SIG-M5 treated with dmso at 0.1 percent for 504 hours (cell line): ENCODE results near the gene SLC4A4.

Source experiments
- DNase-seq: peaks from one replicate; lab custom pipeline; 2025; ENCODE audit not compliant: unreplicated experiment; lab: John Stamatoyannopoulos, UW

SLC4A4 gene

GRCh38 chr4:71533121-71533520, 194.3 kb downstream of the SLC4A4 start:
- no peak for DNase-seq

- DNase-seq: no peak
Measured at GRCh38 chr4:71537551-71538065, 198.8 kb downstream of the SLC4A4 start.

- DNase-seq: no peak
Measured at GRCh38 chr4:71538528-71538927, 199.7 kb downstream of the SLC4A4 start.

- no peak for DNase-seq
Measured at GRCh38 chr4:71540749-71541269, 202.0 kb downstream of the SLC4A4 start.

- no peak for DNase-seq
Measured at GRCh38 chr4:71541541-71541940, 202.7 kb downstream of the SLC4A4 start.

- no peak for DNase-seq
Measured at GRCh38 chr4:71545168-71545567, 206.3 kb downstream of the SLC4A4 start.

DNA sequence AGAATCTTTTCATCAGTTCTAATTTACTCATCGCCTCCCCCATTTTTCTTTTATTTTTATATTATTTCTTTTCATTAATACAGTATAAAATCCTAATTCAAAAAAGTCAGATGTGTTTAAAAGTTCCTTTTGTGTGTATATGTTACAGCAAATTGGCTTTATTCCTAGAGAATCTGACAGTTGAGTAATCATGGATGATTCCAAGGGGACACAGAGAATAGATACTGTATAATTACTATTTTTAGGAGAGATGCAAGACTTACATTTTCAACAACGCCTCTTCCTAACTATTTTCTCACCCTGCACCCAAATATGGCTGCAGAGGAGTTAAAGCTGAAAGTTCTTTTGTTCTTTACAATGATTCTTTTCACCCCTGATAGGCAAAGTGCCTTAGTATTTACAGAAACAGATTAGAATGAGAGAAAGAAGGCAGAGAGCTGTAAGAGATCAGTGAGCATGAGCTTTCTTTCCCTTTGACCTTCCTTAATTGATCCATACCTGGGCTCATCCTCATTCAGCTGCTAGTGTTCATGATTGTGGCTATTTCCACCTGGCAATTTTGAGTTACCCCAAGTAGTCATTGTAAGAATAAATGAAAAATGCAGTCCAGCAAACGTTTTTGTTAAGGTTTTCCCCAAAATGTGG, 210.8 kb downstream of the SLC4A4 start:
- DNase-seq: no peak

DNA sequence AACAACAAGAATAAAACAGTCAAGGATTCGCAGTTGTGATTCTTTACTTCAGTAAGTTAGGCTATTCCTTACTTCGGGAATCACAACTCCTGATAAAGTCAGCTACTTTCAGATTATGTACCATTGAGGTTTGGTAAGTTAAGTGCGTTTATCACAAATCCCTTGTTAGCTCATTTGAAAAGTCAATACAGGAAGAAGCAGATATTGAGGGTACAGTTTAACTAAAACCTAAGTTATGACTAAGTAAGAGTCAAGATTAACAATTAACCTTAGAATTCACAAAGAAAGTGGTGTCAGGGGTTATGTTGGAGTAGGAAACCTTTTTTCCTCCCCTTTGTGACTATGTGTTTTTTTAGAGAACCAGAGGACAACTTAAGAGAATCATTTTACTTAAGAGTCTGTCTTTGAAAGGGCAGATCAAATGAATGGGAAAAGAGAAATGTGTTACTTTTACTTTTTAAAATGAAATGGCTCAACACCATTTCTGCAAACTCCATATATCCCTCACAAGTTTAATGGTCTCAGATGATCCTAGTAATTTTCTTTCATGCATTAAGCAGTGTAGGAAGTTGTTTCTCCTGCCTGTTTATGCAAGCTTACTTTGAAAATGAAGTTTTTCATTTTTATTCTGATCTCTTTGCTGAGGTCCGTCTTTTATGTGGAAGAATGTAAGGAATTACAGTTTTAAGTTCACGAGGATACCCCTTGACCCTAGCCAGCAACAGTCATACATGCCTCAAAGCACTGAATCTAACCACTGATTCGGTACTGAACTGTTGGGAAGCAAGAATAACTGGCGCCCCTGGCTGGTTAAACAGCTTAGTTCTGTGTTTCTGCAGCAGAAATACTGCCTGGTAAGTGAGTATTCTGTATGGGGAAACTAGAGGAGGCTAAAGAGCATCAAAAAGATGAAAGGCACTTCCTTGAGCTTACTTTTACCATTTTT, 211.7 kb downstream of the SLC4A4 start:
- no peak for DNase-seq

- no peak for DNase-seq
Measured at GRCh38 chr4:71553605-71554004, 214.8 kb downstream of the SLC4A4 start.

GRCh38 chr4:71554025-71554424, 215.2 kb downstream of the SLC4A4 start:
- DNase-seq: no peak

- no peak for DNase-seq
Measured at GRCh38 chr4:71558248-71558647, 219.4 kb downstream of the SLC4A4 start.

DNA sequence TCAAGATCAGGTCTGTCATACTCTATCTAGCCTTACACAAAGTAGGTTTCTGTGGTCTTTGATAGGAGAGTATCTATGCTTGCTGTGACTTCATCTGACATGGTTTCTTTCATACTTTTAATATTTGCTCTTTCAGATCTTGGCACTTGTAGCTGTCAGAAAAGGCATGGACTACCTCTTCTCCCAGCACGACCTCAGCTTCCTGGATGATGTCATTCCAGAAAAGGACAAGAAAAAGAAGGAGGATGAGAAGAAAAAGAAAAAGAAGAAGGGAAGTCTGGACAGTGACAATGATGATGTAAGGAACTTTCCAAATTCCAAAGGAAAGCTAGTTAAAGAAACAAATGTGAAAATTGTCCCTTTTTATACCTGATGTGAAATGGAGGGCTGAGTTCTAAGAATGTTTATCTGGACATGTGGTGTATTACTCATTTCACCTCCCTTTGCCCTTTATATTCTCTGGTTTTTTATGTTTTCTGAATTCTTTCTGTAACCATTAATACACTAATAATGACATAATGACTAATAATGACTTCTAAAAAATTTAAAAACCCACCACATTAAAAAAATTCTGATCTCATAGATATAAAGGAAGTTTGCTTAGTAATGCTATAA, 221.2 kb downstream of the SLC4A4 start:
- no peak for DNase-seq

GRCh38 chr4:71564775-71565174, 226.0 kb downstream of the SLC4A4 start:
- DNase-seq: no peak

DNA sequence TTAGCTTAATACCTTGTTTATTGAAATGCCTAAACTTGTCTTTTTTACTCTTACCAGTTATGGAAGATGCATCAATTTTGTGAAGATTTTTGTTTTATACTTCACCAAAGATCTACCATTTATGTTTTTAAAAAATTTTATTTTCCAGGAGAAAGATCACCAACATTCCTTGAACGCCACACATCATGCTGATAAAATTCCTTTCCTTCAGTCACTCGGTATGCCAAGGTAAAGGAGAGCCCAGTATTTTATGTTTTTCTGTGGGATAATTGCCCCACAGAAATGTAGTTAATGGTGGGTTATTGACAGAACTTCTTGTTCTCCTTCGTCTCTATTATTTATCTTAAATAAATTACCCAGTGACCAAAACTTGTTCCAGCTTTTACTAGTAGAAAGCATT, 228.0 kb downstream of the SLC4A4 start:
- DNase-seq: no peak

GRCh38 chr4:71568131-71568530, 229.3 kb downstream of the SLC4A4 start:
- DNase-seq: no peak

DNA sequence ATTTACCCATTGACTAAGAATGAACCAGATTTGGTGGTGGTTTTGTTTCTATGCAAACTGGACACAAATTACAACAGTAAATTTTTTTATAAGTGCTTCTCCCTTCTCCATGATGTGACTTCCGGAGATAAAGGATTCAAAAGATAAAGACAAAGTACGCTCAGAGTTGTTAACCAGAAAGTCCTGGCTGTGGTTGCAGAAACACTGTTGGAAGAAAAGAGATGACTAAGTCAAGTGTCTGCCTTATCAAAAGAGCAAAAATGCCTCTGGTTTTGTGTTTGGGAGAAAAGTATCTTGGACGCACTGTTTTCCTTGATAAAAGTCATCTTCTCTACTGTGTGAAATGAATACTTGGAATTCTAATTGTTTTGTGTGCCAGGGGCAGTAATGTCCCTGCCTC, 231.7 kb downstream of the SLC4A4 start:
- no peak for DNase-seq

- DNase-seq: no peak
Measured at GRCh38 chr4:71571346-71571745, 232.5 kb downstream of the SLC4A4 start.

- DNase-seq: no peak
Measured at GRCh38 chr4:71583971-71584370, 245.2 kb downstream of the SLC4A4 start.

- no peak for DNase-seq
Measured at GRCh38 chr4:71584585-71584984, 245.8 kb downstream of the SLC4A4 start.

DNA sequence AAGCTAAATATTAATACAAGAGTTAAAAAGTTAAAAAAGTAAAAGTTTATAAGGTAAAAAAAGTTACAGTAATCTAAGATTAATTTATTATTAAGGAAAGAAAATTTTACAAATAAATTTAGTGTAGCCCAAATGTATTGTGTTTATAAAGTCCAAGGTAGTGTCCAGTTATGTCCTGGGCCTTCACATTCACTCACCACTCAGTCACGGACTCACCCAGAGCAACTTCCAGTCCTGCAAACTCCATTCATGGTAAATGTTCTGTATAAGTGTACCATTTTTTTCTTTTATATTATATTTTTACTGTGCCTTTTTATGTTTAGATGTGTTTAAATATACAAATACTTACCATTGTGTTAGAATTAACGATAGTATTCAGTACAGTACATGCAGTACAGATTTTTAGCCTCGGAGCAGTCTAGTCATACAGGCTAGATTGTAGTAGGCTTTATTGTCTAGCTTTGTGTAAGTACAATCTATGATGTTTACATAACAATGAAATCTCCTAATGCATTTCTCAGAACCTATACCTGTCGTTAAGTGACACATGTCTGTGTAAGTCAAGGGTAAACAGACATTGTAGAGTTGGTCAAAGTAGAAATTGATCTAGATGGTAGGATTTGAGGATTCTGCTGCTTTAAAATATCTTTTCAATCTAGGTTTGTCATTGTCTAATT, 247.4 kb downstream of the SLC4A4 start:
- no peak for DNase-seq

DNA sequence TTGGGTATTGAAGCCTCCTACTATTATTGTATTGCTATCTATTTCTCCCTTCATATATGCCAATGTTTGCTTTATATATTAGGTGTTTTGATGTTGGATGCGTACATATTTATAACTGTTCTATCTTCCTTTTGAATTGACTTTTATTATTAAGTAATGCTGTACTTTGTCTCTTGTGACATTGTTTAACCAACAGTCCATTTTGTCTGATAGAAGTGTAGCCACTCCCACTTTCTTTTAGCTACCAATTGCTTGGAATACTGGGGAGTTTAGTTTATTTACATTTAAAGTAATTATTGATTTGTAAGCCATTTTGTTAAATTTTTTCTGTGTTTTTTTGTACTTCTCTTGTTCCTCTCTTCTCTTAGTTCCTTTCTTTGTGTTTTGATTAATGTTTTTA, 249.2 kb downstream of the SLC4A4 start:
- DNase-seq: no peak
